Stimulated activated CD8-positive, alpha-beta memory T cell treated with anti-CD3 and anti-CD28 coated beads, Interleukin-7, amount 100 ng/mL, for 48 hours (primary cell): ENCODE measurements around the gene PUS3.
"Not testable (repeated sequence)": the region's sequence is repeated elsewhere in the genome, so short reads cannot be mapped to it uniquely, and the experiment has no call there.

ENCODE experiments used
- DNase-seq, 2 donors: peaks; one replicate each; pipeline ENCODE4 v3.0.0-alpha.2; 2020; ENCODE audit warnings: low read depth in 1 of 2; ENCODE audit errors: extremely low read depth in 1 of 2

Gene PUS3

GRCh38 chr11:125873881-125874555 lies 29.0 kb downstream of the PUS3 start:
- DNase-seq, result no peak

GRCh38 chr11:125872138-125872491 lies 30.9 kb downstream of the PUS3 start:
- DNase-seq, result no peak

- no peak for DNase-seq
Measured at GRCh38 chr11:125871391-125872137, 31.4 kb downstream of the PUS3 start.

DNA sequence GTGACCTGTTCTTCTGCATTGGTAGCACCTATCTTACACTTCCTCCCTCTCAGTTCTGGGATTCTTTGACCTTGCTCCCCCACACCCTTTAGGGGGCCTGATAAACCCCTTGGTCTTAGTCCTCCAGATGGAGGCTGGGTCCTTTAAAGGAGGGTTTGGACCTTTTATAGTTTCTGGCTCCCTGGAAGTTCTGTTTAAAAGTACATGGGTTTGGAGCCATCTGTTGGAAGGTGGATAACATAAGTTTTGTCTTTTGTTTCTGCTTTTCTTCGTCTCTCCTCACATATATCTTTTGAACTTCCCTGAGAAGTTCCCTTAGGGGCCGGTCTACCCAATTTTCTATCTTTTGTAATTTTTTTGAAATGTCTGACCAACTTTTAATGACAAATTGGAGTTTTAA lies 33.5 kb downstream of the PUS3 start:
- DNase-seq, result no peak

GRCh38 chr11:125865354-125865753 lies 37.7 kb downstream of the PUS3 start:
- DNase-seq, result not testable (repeated sequence)

DNA sequence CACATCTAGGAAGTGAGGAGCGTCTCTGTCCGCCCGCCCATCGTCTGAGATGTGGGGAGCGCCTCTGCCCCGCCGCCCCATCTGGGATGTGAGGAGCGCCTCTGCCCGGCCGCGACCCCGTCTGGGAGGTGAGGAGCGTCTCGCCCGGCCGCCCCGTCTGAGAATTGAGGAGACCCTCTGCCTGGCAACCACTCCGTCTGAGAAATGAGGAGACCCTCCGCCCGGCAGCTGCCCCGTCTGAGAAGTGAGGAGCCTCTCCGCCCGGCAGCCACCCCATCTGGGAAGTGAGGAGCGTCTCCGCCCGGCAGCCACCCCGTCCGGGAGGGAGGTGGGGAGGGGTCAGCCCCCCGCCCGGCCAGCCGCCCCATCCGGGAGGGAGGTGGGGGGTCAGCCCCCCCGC lies 40.2 kb downstream of the PUS3 start:
- DNase-seq, result not testable (repeated sequence)

- DNase-seq, result not testable (repeated sequence)
Measured at GRCh38 chr11:125857670-125858069, 45.3 kb downstream of the PUS3 start.

GRCh38 chr11:125846188-125846587 lies 56.8 kb downstream of the PUS3 start:
- no peak for DNase-seq
